Measurements from ENCODE around the gene EPHA3.

The EPHA3 gene

DNA sequence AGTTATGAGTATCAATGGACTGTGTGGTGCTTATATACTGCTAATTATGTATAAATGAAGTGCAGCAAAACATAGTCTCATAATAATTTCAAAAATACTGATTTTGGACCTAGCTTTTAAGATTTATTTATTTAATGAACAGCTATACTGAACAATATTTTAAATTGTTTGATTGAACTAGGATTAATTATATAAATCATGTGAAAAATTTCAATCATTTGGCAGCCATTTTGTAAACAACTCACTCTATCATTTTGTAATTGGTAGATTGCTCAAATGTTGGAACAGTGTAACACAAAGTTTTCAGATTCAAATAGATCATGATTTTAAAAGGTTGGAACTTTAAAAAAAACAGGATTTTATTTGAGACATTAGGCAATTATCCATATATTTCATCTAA is 47.0 kb downstream of the EPHA3 start:
- DNase-seq = no peak

DNA sequence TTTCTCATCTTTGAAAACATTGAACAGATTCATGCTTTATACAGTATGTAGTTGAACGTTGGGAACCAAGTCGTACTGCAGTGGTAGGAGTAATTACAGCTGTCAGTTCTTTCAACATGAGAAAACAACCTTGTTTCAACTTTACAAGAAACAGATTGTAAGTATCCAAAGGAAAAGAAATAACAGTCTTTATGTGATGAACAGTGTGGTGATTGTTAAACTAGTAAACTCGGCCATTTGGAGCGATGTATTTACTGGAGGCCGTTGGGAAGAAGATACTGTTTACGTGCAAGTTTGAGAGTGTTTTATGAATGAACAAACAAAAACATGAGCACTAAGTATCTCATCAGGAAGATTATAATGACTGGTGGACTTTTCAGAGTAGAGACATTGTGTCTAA is 48.4 kb downstream of the EPHA3 start:
- DNase-seq = no peak

DNA sequence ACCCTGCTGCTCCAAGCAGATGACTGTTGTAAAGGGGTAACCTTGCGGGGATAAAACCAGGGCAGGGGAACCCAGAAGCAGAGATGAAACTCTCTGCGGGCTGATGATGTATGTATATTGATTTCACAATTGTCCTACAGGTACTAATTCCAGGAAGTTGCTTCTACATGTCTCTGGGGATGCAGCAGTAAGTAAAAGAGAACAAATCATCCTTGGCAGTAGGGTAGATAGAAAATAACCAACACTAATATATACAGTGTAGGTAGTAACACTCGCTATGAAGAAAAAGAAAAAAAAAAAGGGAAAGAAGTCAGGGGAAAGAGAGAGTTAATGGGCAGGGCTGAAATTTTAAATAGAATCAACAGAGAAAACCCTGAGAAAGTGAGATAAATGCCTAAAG is 50.2 kb downstream of the EPHA3 start:
- no peak for DNase-seq

DNA sequence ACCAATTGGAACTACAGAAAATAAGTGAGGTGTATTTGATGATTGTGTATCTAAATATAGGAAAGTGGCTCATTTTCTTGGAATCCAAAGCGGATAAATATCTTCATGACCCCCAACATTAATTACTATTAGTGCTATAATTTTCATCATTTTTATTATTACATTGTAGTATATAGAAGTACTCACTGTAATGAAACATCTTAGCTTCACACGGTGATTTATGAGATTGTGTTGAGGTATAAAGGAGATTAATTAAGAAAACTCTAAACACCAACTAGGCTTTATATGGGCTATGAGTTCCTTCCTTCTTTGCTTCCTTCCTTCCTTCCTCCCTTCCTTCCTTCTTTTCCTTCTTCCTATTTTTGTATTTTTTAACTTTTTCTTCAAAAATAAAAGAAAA is 52.2 kb downstream of the EPHA3 start:
- DNase-seq = no peak

DNA sequence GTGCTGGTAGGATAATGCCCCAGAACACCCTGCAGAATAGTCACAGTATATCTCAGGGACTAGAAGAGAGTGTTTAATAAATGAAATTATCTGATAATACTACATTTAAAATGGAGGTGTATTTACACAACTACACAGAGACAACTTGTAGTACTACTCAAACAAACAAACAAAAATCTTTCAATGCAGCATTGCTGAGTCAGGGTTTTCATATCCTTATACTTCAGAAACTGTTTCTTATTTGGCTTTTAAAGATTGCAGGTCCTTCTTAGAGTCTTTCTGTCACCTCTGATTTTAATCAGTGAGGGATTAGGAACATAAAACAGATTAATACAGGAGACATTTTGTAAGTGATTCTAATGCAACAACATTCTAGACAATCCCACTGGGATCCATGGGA is 57.4 kb downstream of the EPHA3 start:
- DNase-seq = no peak

DNA sequence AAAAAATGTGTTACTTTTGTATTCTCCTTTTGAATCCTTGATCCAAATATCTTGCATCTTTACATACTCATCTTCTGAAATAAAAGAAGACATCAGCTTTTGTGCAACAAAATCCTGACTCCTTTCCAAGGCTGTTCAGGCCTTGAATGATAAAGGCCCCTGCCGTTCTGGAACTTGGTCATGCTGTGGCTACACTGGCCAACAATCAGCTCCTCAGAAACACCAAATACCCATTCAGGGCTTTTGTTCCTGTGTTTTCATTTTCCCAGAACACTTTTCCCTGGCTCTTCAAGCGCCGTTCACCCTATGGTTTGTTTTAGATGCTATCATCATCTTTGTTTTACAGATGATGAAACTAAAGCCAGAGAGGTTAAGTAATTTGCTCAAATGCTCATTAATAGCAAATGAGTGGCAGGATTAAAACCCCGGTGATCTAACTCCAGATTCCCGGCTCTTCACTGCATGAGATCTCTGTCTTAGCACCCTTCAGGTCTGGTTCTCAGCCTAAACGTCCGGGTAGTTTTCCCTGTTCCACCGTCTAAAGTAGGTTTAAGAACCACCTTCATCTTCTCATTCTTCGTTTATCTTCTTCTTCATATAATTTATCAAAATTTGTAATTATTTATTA is 58.3 kb downstream of the EPHA3 start:
- no peak for DNase-seq

DNA sequence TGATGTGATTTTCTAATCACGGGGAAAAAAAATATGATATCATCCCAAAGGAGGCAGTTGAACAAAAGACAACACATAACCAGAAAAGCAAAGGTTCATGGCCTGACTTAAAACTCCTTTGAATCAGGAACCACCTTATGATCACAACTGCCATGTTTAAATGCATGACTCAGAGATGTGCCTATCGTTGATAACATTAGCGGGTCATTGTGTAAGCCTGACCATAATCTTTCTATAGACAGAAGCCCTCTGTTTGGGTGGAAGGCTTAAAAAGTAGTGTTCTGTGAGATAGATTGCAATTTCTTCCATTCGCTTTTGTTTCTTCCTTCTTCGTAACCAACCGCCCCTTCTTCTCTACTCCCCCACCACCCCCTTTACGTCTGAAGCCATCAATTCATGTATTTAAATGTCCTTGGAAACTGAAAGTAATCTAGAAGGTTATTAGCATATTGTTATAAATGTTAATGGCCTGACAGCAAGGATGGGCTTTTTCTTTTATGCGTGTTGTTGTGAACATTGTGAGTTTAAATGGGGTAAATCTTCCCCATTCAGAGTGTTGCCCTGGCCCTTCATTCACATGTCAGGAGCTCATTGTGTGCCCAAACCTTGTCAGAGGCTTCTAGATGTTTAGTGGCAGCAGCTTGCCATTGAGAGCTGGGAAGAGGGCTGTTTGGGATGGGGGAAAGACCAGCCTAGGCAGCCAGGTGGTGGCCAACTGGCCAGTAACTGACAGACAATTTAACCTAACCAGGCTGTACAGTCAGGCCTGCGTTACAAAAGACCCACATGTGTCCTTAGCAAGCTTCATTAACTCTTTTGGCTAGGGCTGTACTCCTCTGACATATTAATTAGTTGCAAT is 64.5 kb downstream of the EPHA3 start:
- no peak for DNase-seq

DNA sequence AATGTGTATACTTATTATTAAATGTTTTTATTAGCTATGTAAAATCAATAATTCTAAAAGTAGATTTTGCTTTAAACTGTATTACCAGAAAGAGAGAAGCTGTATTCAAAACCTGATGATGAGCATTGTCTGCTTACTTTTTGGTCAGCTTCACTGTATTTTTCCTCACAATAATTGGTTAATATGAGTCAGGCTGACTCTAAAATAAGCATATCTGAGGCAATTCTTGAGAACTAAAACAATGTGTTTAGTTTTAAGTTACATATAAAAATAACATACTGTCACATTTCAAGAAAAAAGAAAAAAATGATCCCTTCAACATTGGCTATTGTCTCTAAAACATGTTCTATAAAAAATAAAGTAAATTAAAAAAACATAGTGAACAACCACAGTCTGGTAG is 66.1 kb downstream of the EPHA3 start:
- DNase-seq = no peak

DNA sequence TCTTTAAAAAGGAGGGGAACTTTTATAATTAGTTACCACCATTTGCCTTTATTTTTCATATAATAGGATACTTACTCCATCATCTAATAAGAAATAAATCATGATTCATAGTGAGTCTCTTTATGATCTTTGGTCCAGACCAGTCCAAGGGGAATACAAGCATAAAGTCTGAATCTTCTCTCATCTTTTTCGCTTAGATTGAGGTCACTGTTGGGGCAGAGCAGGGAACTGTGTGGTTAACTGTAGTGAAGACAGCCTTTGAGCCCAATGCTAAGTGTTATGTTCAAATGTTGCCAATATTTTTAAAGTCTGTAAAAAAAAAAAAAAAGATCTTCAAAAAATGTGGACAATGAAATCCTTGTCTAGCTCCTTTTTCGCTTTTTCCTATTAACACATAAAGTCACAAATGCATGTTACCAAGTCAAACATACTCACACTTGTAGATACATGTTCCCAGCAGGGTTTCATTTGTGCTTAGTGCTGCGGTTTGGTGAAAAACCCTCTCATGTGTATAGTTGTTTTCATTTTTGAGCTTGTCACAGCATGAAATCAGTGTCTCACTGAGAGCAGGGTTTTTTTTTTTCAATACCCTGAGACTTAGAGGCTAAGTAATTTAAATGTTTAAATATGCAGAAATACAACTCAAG is 72.1 kb downstream of the EPHA3 start:
- no peak for DNase-seq

DNA sequence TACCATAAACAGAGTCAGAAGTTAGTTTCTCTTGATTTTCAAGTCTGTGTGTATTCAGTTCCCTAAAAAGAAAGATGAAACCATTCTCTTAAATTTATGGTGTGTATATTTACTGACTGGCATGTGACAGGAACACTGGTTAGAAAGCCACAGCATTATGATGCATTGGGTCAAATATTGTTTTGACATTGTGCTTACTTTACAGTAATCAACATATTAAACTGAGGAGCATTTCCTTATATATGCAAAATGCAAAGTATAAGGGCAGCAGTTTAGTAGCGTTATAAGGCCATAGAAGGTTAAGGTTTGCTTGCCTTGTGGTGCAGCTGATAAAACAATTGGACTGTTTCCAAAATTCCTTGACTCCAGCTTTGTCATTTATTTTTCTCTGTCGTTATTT is 72.9 kb downstream of the EPHA3 start:
- no peak for DNase-seq

DNA sequence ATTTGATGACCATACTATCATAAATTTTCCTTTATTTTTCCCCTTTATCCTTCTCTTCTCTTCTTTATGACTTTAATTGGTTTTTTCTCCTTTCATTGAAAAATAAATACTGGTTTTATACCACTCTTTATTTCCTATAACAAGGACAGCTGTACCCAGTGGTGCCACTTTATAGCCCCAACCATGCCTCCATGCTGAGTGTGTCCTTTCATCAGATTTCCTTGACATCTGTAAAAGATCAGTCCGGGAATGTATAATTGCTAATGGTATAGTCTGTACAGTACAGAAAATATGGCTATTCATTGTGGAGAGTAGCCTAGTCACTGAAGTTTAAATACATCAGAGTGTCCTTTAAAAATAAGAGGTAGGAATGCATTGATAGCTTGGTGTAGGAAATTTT is 74.6 kb downstream of the EPHA3 start:
- DNase-seq = no peak

DNA sequence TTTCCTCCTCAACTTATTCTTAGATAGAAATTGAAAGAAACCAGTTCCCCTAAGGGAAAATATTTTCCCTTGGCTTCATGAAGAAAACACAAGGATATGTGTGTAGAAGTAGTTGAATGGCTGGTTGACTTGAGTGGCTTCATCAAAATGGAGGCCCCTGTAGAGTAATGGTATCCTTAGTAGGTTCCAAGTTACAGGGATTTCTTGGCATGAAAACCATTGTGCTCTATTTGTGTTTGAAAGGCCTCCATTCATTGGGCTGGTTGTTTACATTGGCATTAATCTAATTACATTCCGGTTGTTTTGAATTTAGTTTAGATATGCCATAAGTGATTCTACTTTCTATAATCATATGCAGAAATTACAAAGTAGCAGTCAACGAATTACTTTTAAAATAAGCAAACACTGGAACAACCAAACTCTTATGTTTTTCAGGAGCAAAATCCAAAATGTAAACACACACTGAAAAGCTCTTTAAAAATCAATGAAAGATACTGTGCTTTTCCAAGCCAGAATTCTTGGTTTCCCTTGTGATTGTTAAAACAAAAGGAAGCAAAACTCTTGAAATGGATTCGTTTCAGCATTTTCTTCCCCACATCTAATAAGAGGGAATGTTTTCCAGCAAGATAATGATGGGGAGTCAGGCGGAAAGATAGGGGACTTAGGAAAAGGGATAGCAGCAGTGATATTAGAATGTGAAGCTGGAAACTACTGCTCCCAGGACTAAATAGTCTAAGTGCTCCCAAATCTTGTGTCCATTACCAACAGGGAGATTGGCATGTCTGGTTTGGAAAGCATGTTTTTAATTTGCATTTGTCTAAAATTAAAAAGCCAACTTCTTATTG is 77.0 kb downstream of the EPHA3 start:
- DNase-seq = no peak

DNA sequence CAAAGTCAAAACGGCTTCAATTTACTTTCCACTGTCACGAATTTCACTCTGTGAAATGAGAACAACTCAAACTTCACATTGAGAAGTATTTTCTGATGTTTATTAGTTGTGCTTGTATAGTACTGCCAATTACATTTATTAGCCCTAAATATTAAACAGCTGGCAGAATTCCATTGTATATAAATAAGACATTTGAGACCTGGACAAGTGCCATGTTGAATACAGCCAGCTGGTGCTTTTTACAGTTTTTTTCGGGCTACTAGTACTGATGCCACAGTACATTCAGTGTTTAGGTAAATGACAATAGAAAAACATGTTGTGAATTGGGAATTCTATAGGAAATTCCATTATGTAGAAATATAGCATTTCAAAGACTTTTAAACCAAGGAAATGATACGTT is 79.0 kb downstream of the EPHA3 start:
- no peak for DNase-seq

DNA sequence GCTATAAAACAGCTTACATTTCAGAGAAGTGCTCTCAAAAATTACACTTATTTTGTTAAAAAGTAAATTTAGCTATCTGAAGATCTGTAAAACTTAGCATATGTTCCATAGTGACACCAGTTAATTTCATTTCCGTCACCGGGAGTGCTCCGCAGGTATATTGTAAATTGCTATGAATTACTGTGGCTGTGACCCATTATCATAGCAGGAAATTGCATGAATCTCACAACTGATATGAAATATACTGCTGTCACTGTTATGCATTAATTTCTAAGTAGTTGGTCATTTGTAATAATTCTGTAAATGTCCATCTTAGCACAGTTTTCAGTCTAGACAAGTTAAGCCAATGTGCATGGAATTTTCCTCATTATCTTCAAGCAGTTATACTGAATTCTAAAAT is 91.2 kb downstream of the EPHA3 start:
- DNase-seq = no peak

DNA sequence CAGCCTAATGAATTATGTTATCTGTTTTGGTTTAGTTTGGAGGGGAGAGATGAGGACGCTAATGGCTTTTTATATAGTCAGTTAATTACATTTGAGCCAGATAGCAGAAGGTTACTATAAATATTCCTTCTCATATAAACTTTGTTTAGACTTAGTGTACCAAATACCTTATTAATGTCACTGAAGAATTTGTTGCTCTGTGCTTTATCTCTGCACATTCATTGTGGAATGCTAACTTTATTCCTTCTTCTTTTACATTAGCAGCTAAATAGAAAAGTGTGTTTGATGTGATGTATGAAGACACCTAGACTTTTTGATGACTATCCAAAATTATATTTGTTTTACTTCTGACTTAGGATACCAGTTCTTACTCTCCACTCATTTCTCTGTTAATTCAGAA is 105.2 kb downstream of the EPHA3 start:
- DNase-seq = no peak

DNA sequence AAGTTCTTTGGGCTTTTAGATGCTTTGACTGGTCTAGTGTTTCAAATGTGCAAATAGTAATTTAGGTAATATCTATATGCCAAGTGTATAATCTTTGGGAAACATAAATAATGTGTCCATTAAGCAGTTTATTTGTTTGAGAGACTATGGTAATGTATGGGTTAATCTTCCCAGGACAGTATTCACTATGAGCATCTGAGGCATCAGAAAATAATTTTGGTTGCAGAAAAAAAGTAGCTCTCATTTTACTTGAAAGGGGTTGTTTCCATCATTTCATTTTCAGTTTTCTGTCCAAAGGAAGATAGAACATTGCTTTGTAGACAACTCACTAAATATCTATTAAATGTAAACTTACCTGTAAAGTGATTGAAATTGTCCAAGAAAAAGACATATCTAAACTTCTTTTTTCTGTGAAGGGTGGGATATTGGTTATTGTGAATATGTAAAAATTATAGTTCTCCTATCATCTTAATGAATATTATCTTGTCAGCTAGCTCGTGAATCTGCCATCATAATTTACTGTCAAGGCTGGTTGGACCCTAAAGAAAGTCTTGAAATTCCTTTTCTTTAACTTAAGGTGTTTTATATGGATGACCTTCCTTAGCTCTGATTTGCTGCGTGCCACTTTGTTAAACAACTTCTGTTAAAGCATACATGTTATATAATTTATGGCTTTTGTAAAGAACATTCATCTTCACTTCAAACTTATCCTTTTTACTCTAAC is 108.8 kb downstream of the EPHA3 start:
- no peak for DNase-seq

DNA sequence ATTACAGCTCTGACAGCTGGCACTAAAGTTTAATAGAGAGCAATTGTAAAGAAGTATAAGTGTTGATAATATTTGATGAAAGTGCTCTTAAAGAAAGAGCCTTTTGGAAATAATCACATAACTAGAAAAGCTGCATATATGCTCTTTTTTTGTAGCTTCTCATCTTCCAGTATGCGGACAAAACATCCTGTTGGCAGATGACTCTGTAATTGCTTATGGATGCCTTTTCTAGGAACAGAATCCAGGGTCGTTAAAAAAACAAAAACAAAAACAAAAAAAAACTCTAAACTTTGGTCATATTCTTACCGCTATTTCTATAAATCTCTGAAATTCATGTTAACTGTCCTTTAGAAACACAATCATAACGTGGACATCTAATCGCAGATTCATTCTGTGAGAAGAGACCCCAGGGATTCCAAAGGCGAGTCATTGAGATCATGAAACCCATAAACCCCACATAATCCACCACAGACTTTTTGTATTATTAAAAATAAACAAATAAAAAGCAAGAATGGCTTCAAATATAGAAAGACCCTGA is 109.8 kb downstream of the EPHA3 start:
- DNase-seq = no peak

DNA sequence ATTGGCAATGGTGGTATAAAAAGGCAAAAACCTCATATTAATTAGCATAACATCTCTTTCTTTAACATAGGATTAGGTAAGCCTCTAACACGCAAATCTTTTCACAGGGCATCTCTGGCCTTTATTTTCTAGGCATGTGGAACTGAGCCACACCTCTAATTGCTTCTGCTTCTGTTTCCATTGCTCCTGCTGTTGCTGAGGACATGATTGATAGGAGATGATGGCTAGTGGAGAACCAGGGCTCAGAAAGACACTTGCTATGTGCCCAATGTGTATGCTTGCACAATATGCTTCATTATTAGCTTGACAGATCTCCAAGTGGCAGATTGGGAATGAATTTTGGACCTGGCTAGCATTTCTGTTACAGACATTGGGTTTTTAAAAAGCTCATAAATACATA is 114.5 kb downstream of the EPHA3 start:
- no peak for DNase-seq

DNA sequence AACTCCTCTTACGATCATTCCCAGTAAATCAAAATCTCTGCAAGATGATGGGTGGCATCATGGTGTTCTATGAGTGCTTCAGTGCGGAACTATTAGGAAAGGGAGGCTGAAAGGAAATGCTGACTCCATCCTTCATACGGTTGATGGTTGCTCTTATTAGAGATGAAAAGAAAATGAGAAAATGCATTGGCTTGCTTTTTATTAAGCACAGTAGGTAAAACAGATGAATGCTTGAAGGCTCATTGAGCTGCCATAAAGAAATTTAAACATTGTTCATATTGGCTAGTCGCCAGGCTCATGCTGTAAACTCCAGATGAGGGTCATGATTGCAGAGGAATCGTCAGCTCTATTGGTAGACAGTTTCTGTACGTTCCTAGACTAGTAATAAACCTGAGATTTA is 115.8 kb downstream of the EPHA3 start:
- no peak for DNase-seq

DNA sequence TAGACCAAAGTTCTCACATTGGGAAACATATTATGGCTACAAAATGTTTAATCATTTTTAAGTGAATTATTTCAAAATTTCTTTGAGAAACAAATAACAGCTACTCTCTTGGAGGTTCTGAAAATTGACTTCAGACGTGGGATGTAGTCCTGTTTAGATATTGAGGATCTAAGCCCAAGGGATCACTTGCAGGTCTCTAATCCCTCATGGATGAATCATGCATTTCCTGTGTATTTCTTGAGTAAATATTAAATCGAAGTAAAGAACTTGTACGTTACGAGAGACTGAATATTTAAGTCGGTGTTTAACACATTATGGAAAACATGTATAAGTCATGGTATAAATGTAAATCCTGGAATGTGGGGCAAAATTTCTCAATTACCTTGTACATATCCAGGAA is 119.8 kb downstream of the EPHA3 start:
- DNase-seq = no peak

DNA sequence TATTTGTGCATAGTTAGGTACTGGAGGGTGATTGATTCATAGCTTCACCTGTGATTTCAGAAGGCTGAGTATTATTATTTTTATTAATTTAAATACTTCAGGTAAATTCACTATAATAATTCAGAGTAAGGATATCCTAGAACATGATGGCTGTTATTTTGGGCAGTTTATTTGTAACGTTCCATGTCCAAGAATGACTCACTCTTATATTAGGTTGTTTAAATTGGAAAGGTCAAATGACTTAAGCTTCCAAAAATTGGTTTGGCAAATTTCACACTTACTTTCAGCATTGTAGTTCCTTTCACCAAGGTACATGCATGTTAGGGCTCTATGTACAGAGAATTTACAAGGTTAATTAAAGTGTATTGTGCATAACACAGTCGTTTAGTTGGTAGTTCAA is 120.2 kb downstream of the EPHA3 start:
- no peak for DNase-seq

DNA sequence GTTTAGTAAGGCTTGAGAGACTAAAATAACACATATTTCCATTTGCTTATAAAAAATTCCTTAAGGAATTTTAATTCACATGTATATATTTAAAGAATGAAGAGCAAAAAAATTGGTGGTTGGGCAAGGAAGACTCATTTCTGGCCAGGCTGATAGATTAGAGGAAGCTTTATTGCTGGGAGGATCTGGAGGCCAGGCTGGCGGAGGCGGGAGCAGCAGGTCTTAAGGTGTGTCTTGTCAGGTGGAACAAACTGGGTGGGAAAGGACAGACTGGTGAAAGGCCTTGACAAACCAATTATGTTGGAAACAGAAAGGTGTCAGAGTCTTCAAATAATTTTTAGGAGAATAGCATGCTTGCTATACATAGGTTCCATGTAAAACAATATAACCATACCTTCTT is 124.7 kb downstream of the EPHA3 start:
- DNase-seq = no peak

Measured in activated CD4-positive, alpha-beta T cell treated with anti-CD3 and anti-CD28 coated beads, Interleukin-2, amount 50 U/mL, for 48 hours (primary cell).